ENCODE measurements around the gene PLBD2.
A peak's percentile ranks its signal among the peaks of the same experiment; 100 is the strongest.

PLBD2 gene

GRCh38 chr12:113358381-113359132 lies at the start of gene PLBD2:
TSS of gene PLBD2 (plus strand) at chr12:113358587. CDS start at chr12:113358601, 14 bp downstream.
- peak; percentile 94 for DNase-seq

GRCh38 chr12:113310489-113310888 lies 47.9 kb upstream of the PLBD2 start:
- no peak for DNase-seq

- no peak for DNase-seq
These were observed 44.3 kb upstream of the PLBD2 start for GRCh38 chr12:113314121-113314529.

GRCh38 chr12:113315358-113315757 lies 43.0 kb upstream of the PLBD2 start:
- no peak for DNase-seq

- DNase-seq = no peak
These were observed 42.2 kb upstream of the PLBD2 start for GRCh38 chr12:113316155-113316554.

- no peak for DNase-seq
These were observed 41.3 kb upstream of the PLBD2 start for GRCh38 chr12:113317122-113317521.

- DNase-seq = no peak
These were observed 40.2 kb upstream of the PLBD2 start for GRCh38 chr12:113318046-113318656.

GRCh38 chr12:113318900-113319628 lies 39.3 kb upstream of the PLBD2 start:
- no peak for DNase-seq

GRCh38 chr12:113320401-113320800 lies 38.0 kb upstream of the PLBD2 start:
- DNase-seq = no peak

GRCh38 chr12:113322343-113322742 lies 36.0 kb upstream of the PLBD2 start:
- DNase-seq = no peak

GRCh38 chr12:113325916-113326315 lies 32.5 kb upstream of the PLBD2 start:
- DNase-seq = no peak

- no peak for DNase-seq
These were observed 31.5 kb upstream of the PLBD2 start for GRCh38 chr12:113326775-113327395.

- no peak for DNase-seq
These were observed 30.0 kb upstream of the PLBD2 start for GRCh38 chr12:113328368-113328889.

GRCh38 chr12:113329022-113329790 lies 29.2 kb upstream of the PLBD2 start:
- DNase-seq = no peak

GRCh38 chr12:113329791-113330417 lies 28.5 kb upstream of the PLBD2 start:
- no peak for DNase-seq

- no peak for DNase-seq
These were observed 27.9 kb upstream of the PLBD2 start for GRCh38 chr12:113330505-113330904.

- DNase-seq = no peak
These were observed 25.5 kb upstream of the PLBD2 start for GRCh38 chr12:113332688-113333417.

GRCh38 chr12:113333418-113333750 lies 25.0 kb upstream of the PLBD2 start:
- no peak for DNase-seq

- no peak for DNase-seq
These were observed 24.3 kb upstream of the PLBD2 start for GRCh38 chr12:113333877-113334785.
